HL-60 (cell line): ENCODE measurements around the gene RAI14.
A peak's percentile ranks its signal among the peaks of the same experiment; 100 is the strongest.
"Not testable (repeated sequence)": the region's sequence is repeated elsewhere in the genome, so short reads cannot be mapped to it uniquely, and the experiment has no call there.

ENCODE experiments used
- DNase-seq, 2 experiments: peaks; one replicate each; pipeline ENCODE4 v3.0.0-alpha.2; 2010 to 2020; ENCODE audit warnings: low read depth in 1 of 2, low spot score in 1 of 2
- H3K27ac ChIP-seq: fragments of 250-450 bp; sonication (Bioruptor Pico); replicated peaks from 2 replicates; pipeline ENCODE4 v1.5.1; 2020; ENCODE audit warnings: mild to moderate bottlenecking, moderate library complexity
- H3K27me3 ChIP-seq: fragments of 250-450 bp; sonication (Bioruptor Pico); 2 replicates; pipeline ENCODE4 v1.5.1; 2021; ENCODE audit warnings: mild to moderate bottlenecking, moderate library complexity; ENCODE audit not compliant: insufficient read depth, poor library complexity, severe bottlenecking
- H3K4me3 ChIP-seq: replicated peaks from 2 replicates; pipeline ENCODE4 v1.5.1; 2011; ENCODE audit warnings: mild to moderate bottlenecking, control low read depth, low read length; ENCODE audit not compliant: insufficient read depth
- CTCF ChIP-seq: IDR thresholded peaks from one replicate; pipeline ENCODE4 v1.5.1; 2011; ENCODE audit warnings: low read length, control low read depth, inconsistent platforms; ENCODE audit not compliant: insufficient read depth
- GABPA ChIP-seq: IDR thresholded peaks from 2 replicates; pipeline ENCODE4 v1.6.1; 2012; ENCODE audit warnings: low read depth
- POLR2AphosphoS5 ChIP-seq: IDR thresholded peaks from 2 replicates; pipeline ENCODE4 v1.6.1; 2012; ENCODE audit warnings: low read depth
- REST ChIP-seq: IDR thresholded peaks from 2 replicates; pipeline ENCODE4 v1.6.1; 2012; ENCODE audit warnings: low read depth; ENCODE audit not compliant: insufficient replicate concordance
- SPI1 ChIP-seq: IDR thresholded peaks from 2 replicates; pipeline ENCODE4 v1.6.1; 2012; ENCODE audit warnings: low read depth, mild to moderate bottlenecking, borderline replicate concordance

The RAI14 gene

DNA sequence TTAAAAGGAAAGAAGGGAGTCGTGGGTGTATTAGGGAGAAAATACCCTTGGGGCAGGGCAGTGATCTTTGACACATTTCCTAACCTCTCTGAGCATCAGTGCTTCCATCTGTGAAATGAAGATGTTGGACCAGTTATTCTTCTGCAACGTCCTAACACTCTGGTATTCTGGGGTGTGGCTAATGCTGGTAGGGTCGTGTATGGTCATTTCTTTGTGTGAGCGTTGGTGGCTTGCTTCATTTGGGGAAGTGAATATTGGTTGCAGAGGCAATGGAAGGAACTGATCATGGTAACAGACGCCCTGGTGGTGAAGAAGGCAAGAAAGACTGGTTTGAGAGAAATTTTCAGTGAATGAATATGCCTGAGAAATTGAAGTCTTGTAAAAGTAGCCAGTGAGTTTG is 114.9 kb downstream of the RAI14 start:
- Histone ChIP-seq H3K27me3 (no peaks in the 10 kb centered on the region), H3K4me3 (no peak overlapping the region), H3K27ac (no peak overlapping the region)
- DNase-seq: no peak
- TF ChIP-seq REST (no peak), GABPA (no peak), SPI1 (peak; percentile 56; the same call in 1 of the 2 replicates), POLR2AphosphoS5 (no peak), CTCF (no peak)

- H3K27me3 ChIP-seq: no peaks in the 10 kb centered on the region
- no peak for DNase-seq
- TF ChIP-seq CTCF (no peak), GABPA (no peak), POLR2AphosphoS5 (no peak), REST (no peak), SPI1 (no peak)
- H3K4me3 ChIP-seq: no peak overlapping the region
- H3K27ac ChIP-seq: no peak overlapping the region
Observed at GRCh38 chr5:34772267-34773098, 116.4 kb downstream of the RAI14 start.

- TF ChIP-seq POLR2AphosphoS5: no peak
- no peak for TF ChIP-seq GABPA
- TF ChIP-seq SPI1: no peak
- no peak for TF ChIP-seq REST
- no peak for TF ChIP-seq CTCF
- no peaks in the 10 kb centered on the region for H3K27me3 ChIP-seq
Observed at GRCh38 chr5:34774139-34774538, 118.0 kb downstream of the RAI14 start.

GRCh38 chr5:34774678-34775077 is 118.5 kb downstream of the RAI14 start:
- not testable (repeated sequence) for H3K4me3 ChIP-seq, DNase-seq, H3K27ac ChIP-seq, H3K27me3 ChIP-seq

More at GRCh38 chr5:34774139-34774538, 118.0 kb downstream of the RAI14 start:
- H3K27ac ChIP-seq: no peak overlapping the region
- no peak overlapping the region for H3K4me3 ChIP-seq
- DNase-seq: no peak
